ENCODE results near the gene PNKD. TPM values are rescaled to one million over a fixed set of nuclear protein-coding genes. Genes with fewer than 3 reads are reported as not detected.

The PNKD gene
- total RNA-seq, 1 experiment from 2014 or later, result 49.8 TPM

- ChIA-PET POLR2A (interaction anchor here (0.6 to 1.1 kb wide), 3 partner anchors 9 to 31 kb away, joined by 4 to 5 read pairs (median 5); partner anchors contain the start of genes AAMP and PNKD), CTCF (interaction anchor here (0.6 to 5.8 kb wide), 6 partner anchors 10 to 1158 kb away, joined by 3 to 43 read pairs (median 4); partner anchors contain the start of genes AAMP and PNKD)
- Mint-ChIP-seq H3K36me3 (peaks cover 5% of the 10 kb centered on the region), H3K9me3 (no peaks in the 10 kb centered on the region), H3K4me3 (no peak within 1 kb of the TSS; the same call in 1 of the 2 replicates), H3K27me3 (ENCODE audit: low read depth) (peaks cover 3% of the 10 kb centered on the region; the same call in 1 of the 2 replicates), H3K27ac (peak within 1 kb of the TSS; percentile 79), H3K4me1 (peaks cover 28% of the 10 kb centered on the region)
- ATAC-seq (peak; percentile 77), DNase-seq (ENCODE audit: low spot score) (peak; percentile 68)
- TF ChIP-seq PRRX2 (CRISPR knock-in tag; IDR thresholded peaks at IDR 0.05), result no peak
- TF ChIP-seq ZNF121 (CRISPR knock-in tag; IDR thresholded peaks at IDR 0.05), result 0 out of 2 replicates have a peak, but pooled peaks have one; percentile 3
- TF ChIP-seq JUN (CRISPR knock-in tag; IDR thresholded peaks at IDR 0.05), result no peak
These were observed 9.4 kb upstream of the PNKD start, which contains the start of gene GPBAR1 for GRCh38 chr2:218260742-218261422. Gene GPBAR1 (plus strand): TSS chr2:218261015. CDS start chr2:218262725, 1,710 bp downstream.

GRCh38 chr2:218261423-218262236 is 8.7 kb upstream of the PNKD start:
- no peak overlapping the region for H3K4me3 Mint-ChIP-seq
- POLR2A ChIA-PET, result no interaction called here
- H3K4me1 Mint-ChIP-seq, result peaks cover 28% of the 10 kb centered on the region
- H3K27ac Mint-ChIP-seq, result peak overlapping the region; percentile 45; the same call in 1 of the 2 replicates
- no peaks in the 10 kb centered on the region for H3K9me3 Mint-ChIP-seq
- peaks cover 3% of the 10 kb centered on the region; the same call in 1 of the 2 replicates for H3K27me3 Mint-ChIP-seq (ENCODE audit: low read depth)
- peaks cover 7% of the 10 kb centered on the region for H3K36me3 Mint-ChIP-seq
- no peak for ATAC-seq
- TF ChIP-seq TEAD1 (CRISPR knock-in tag; IDR thresholded peaks at IDR 0.05), result no peak
- TF ChIP-seq CBFB (CRISPR knock-in tag; IDR thresholded peaks at IDR 0.05; ENCODE audit: low read depth), result no peak
- TF ChIP-seq OVOL2 (CRISPR knock-in tag; IDR thresholded peaks at IDR 0.05; ENCODE audit: borderline replicate concordance), result no peak
- TF ChIP-seq PRRX2 (CRISPR knock-in tag; IDR thresholded peaks at IDR 0.05), result no peak
- no peak for TF ChIP-seq ZNF232 (CRISPR knock-in tag; IDR thresholded peaks at IDR 0.05)
- TF ChIP-seq HMGXB4 (CRISPR knock-in tag; IDR thresholded peaks at IDR 0.05), result no peak
- TF ChIP-seq NR3C1 (CRISPR knock-in tag; conservative IDR thresholded peaks at IDR 0.05; ENCODE audit: low read depth), result no peak
- no peak for TF ChIP-seq NR1H2 (CRISPR knock-in tag; IDR thresholded peaks at IDR 0.05)
- no peak for TF ChIP-seq RELA (CRISPR knock-in tag; IDR thresholded peaks at IDR 0.05; ENCODE audit: borderline replicate concordance)
- no peak for TF ChIP-seq JAZF1 (CRISPR knock-in tag; IDR thresholded peaks at IDR 0.05)
- TF ChIP-seq HMGA2 (CRISPR knock-in tag; IDR thresholded peaks at IDR 0.05), result no peak
- no peak for TF ChIP-seq CDX4 (CRISPR knock-in tag; IDR thresholded peaks at IDR 0.05; ENCODE audit: borderline replicate concordance)
- no peak for TF ChIP-seq GRHL2 (CRISPR knock-in tag; IDR thresholded peaks at IDR 0.05; ENCODE audit: insufficient replicate concordance, severe bottlenecking)
- TF ChIP-seq ZNF317 (CRISPR knock-in tag; IDR thresholded peaks at IDR 0.05; ENCODE audit: borderline replicate concordance, low read depth), result no peak
- CTCF ChIA-PET, result interaction anchor here (1.0 to 5.8 kb wide), 4 partner anchors 9 to 168 kb away, joined by 3 to 43 read pairs (median 4); partner anchors contain the start of genes AAMP and PNKD
- no peak for DNase-seq (ENCODE audit: low spot score)

GRCh38 chr2:218262237-218262600 is 8.1 kb upstream of the PNKD start:
- ChIA-PET CTCF (interaction anchor here (0.9 to 5.8 kb wide), 3 partner anchors 9 to 168 kb away, joined by 3 to 43 read pairs (median 3); partner anchors contain the start of genes AAMP and PNKD), POLR2A (no interaction called here)
- H3K9me3 Mint-ChIP-seq, result no peaks in the 10 kb centered on the region
- H3K27me3 Mint-ChIP-seq (ENCODE audit: low read depth), result peaks cover 3% of the 10 kb centered on the region; the same call in 1 of the 2 replicates
- DNase-seq (ENCODE audit: low spot score) (no peak), ATAC-seq (no peak)
- peaks cover 28% of the 10 kb centered on the region for H3K4me1 Mint-ChIP-seq
- peaks cover 13% of the 10 kb centered on the region for H3K36me3 Mint-ChIP-seq
- no peak overlapping the region for H3K27ac Mint-ChIP-seq
- H3K4me3 Mint-ChIP-seq, result no peak overlapping the region
- TF ChIP-seq NFATC4 (CRISPR knock-in tag; IDR thresholded peaks at IDR 0.05), result no peak
- no peak for TF ChIP-seq EMX1 (CRISPR knock-in tag; IDR thresholded peaks at IDR 0.05)
- no peak for TF ChIP-seq AFF4 (CRISPR knock-in tag; IDR thresholded peaks at IDR 0.05; ENCODE audit: borderline replicate concordance)
- TF ChIP-seq TEAD4 (CRISPR knock-in tag; IDR thresholded peaks at IDR 0.05), result no peak
- no peak for TF ChIP-seq ZNF263 (CRISPR knock-in tag; IDR thresholded peaks at IDR 0.05; ENCODE audit: low read depth)
- TF ChIP-seq GTF2I (CRISPR knock-in tag; conservative IDR thresholded peaks at IDR 0.05), result no peak
- no peak for TF ChIP-seq NFYB (CRISPR knock-in tag; conservative IDR thresholded peaks at IDR 0.05; ENCODE audit: low read depth)
- TF ChIP-seq E2F1 (CRISPR knock-in tag; IDR thresholded peaks at IDR 0.05), result no peak

Measured in WTC11 (cell line).